ENCODE results near the gene FAM124A. TPM values are rescaled to one million over a fixed set of nuclear protein-coding genes. Genes with fewer than 3 reads are reported as not detected.

Gene FAM124A
- total and polyA plus RNA-seq, 2 of the 8 experiments (the other 6 are each of a cell fraction or from before 2014, with no cell fraction given), result 40.7 to 49.9 TPM

DNA sequence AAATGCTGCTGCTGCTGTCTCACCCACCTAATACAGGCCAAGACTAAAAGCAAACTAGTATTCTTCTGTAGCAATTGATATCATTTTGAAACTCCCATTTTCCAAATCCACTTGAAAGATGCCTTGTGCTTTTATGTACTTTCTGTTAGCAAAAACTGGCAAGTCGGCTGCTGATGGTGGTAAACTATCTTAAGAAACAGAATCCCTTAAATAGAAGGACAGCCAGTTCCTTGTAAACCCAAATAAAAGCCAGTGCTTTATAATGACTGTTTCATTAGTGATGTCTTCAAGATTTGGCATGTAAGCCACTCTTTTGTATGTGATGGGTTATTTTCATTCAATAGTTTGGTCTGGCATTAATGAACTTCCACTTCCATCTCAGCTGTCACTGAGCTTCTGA lies 5.2 kb downstream of the FAM124A start:
- H3K27me3 ChIP-seq (replicated peaks in 1 of 4; ENCODE audit: control insufficient read depth in 3 of 4, extremely low read depth in 1 of 4, insufficient read depth in 3 of 4, low read length in 3 of 4), result no peaks in the 10 kb centered on the region
- no peaks in the 10 kb centered on the region for H3K9me3 ChIP-seq (ENCODE audit: insufficient read depth in 2 of 2, low read depth in 1 of 2, low read length in 1 of 2)
- no peak overlapping the region for H3K18ac ChIP-seq (ENCODE audit: extremely low read depth, low read length)
- no peak overlapping the region for H2BK5ac ChIP-seq (ENCODE audit: low read depth, low read length)
- peaks cover 4% of the 10 kb centered on the region for H3K23me2 ChIP-seq (ENCODE audit: low read depth, low read length)
- H2AK5ac ChIP-seq (ENCODE audit: low read depth, low read length), result no peak overlapping the region
- no peak overlapping the region for H2BK12ac ChIP-seq (ENCODE audit: low read depth, low read length)
- TF ChIP-seq, protein P1, sequence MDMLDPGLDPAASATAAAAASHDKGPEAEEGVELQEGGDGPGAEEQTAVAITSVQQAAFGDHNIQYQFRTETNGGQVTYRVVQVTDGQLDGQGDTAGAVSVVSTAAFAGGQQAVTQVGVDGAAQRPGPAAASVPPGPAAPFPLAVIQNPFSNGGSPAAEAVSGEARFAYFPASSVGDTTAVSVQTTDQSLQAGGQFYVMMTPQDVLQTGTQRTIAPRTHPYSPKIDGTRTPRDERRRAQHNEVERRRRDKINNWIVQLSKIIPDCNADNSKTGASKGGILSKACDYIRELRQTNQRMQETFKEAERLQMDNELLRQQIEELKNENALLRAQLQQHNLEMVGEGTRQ (IDR thresholded peaks at IDR 0.05; ENCODE audit: low read length), result no peak
- TF ChIP-seq RFX5 (IDR thresholded peaks at IDR 0.05; ENCODE audit: borderline replicate concordance, low read depth, low read length), result no peak
- TF ChIP-seq EP300 (IDR thresholded peaks at IDR 0.05; ENCODE audit: borderline replicate concordance in 1 of 2, low read depth in 2 of 2, low read length in 2 of 2), result no peak
- TF ChIP-seq TEAD4 (IDR thresholded peaks at IDR 0.05; ENCODE audit: low read depth, low read length), result no peak
- no peak for TF ChIP-seq RBBP5 (IDR thresholded peaks at IDR 0.05; ENCODE audit: borderline replicate concordance, low read depth, low read length)
- TF ChIP-seq FOSL1 (IDR thresholded peaks at IDR 0.05; ENCODE audit: insufficient read depth, low read depth, low read length), result no peak
- no peak for TF ChIP-seq SRF (IDR thresholded peaks at IDR 0.05; ENCODE audit: low read depth, low read length)
- no peak for TF ChIP-seq KDM4A (IDR thresholded peaks at IDR 0.05; ENCODE audit: low read depth, low read length, severe bottlenecking)
- no peak for TF ChIP-seq NRF1 (IDR thresholded peaks at IDR 0.05; ENCODE audit: low read depth, low read length)
- no peak for TF ChIP-seq SUZ12 (IDR thresholded peaks at IDR 0.05; ENCODE audit: low read length)
- no peak for TF ChIP-seq NANOG (IDR thresholded peaks at IDR 0.05; ENCODE audit: insufficient read depth, low read depth, low read length, poor library complexity, severe bottlenecking)
- no peak for TF ChIP-seq CTBP2 (IDR thresholded peaks at IDR 0.05; ENCODE audit: borderline replicate concordance, insufficient read depth, insufficient read length, low read length)
- H3K36me3 ChIP-seq (ENCODE audit: control insufficient read depth in 2 of 4, insufficient read depth in 4 of 4, low read length in 3 of 4), result peaks cover 6 to 42% (median 19%) of the 10 kb centered on the region in 4 experiments; a peak in 7 of 8 replicates
- POLR2A ChIA-PET (ENCODE audit: partially characterized antibody), result interaction anchor here (6.0 to 11.1 kb wide), 2 partner anchors 8 to 49 kb away, joined by 77 to 160 read pairs; no protein-coding TSS in a partner anchor
- no peak overlapping the region for H2BK120ac ChIP-seq (replicated peaks; ENCODE audit: low read depth, low read length)
- no peak overlapping the region for H2AFZ ChIP-seq (ENCODE audit: low read length)
- CTCF ChIA-PET (ENCODE audit: partially characterized antibody), result interaction anchor here (1.0 to 2.9 kb wide), 3 partner anchors 25 to 101 kb away, joined by 3 to 10 read pairs (median 3); no protein-coding TSS in a partner anchor
- H4K8ac ChIP-seq (ENCODE audit: extremely low read depth, insufficient read depth, low read length), result no peak overlapping the region
- no peak overlapping the region for H3K9ac ChIP-seq (replicated peaks in 1 of 4; ENCODE audit: extremely low read depth in 1 of 4, low read depth in 3 of 4, low read length in 3 of 4)
- no peak for DNase-seq (ENCODE audit: low read depth in 1 of 2, low spot score in 2 of 2)
- no peak overlapping the region for H4K5ac ChIP-seq (ENCODE audit: insufficient read length, low read depth, low read length)
- no peak for FAIRE-seq
- H3K23ac ChIP-seq (ENCODE audit: insufficient read length), result no peak overlapping the region
- H3K4me3 ChIP-seq (ENCODE audit: extremely low read depth in 1 of 4, insufficient read depth in 2 of 4, low read depth in 3 of 4, low read length in 4 of 4), result no peak overlapping the region
- H3K14ac ChIP-seq (ENCODE audit: insufficient read length), result no peak overlapping the region
- peaks cover 0 to 6% of the 10 kb centered on the region in 2 experiments for H4K20me1 ChIP-seq (replicated peaks in 1 of 2; ENCODE audit: control insufficient read depth in 1 of 2, insufficient read depth in 2 of 2, low read length in 2 of 2)
- no peak overlapping the region for H3K27ac ChIP-seq (ENCODE audit: low read depth, low read length)
- peaks cover 5 to 95% of the 10 kb centered on the region in 2 experiments for H3K79me2 ChIP-seq (ENCODE audit: control insufficient read depth in 1 of 2, insufficient read depth in 2 of 2, low read length in 2 of 2)
- no peak overlapping the region for H3K56ac ChIP-seq (replicated peaks; ENCODE audit: insufficient read length, low read depth, low read length)
- peaks cover 12 to 43% (median 23%) of the 10 kb centered on the region in 4 experiments for H3K4me1 ChIP-seq (replicated peaks in 1 of 4; ENCODE audit: control insufficient read depth in 3 of 4, insufficient read depth in 4 of 4, low read length in 3 of 4)
- H2BK15ac ChIP-seq (ENCODE audit: low read length), result no peak overlapping the region
- no peak overlapping the region for H2BK20ac ChIP-seq (ENCODE audit: low read length)
- 100% methylated on average over 1 of the region's 1 CpG; no CpG with 5 or more reads in 1 of the 2 experiments for WGBS, 2 experiments (ENCODE audit: extremely low coverage in 1 of 2, insufficient coverage in 1 of 2, insufficient read length in 1 of 2, insufficient replicate concordance in 2 of 2, low coverage in 1 of 2, low lambda C conversion rate in 2 of 2, missing lambda C conversion rate in 1 of 2)
- H3K4me2 ChIP-seq (ENCODE audit: insufficient read depth in 1 of 2, low read depth in 2 of 2, low read length in 2 of 2), result no peak overlapping the region
- H4K91ac ChIP-seq (replicated peaks; ENCODE audit: insufficient read length, low read length), result no peak overlapping the region
- H3K4ac ChIP-seq (replicated peaks; ENCODE audit: insufficient read length, low read depth, low read length), result no peak overlapping the region
- peaks cover 3% of the 10 kb centered on the region for H3K79me1 ChIP-seq (ENCODE audit: low read depth, low read length)

Data from H1 (cell line).